HTR-8/SVneo (cell line): ENCODE measurements around the gene COQ8B.

Experiments used
- DNase-seq: peaks from one replicate; pipeline ENCODE4 v3.0.0; 2011; ENCODE audit warnings: low spot score, mixed read lengths; ENCODE audit not compliant: insufficient read length
- FAIRE-seq: peaks from 2 replicates; lab custom pipeline; 2011; peaks lifted over from hg19 to GRCh38; lab: Jason Lieb, UNC

COQ8B gene

GRCh38 chr19:40693896-40694295, 22.8 kb downstream of the COQ8B start:
- no peak for DNase-seq
- FAIRE-seq, result no peak

GRCh38 chr19:40693150-40693788, 23.4 kb downstream of the COQ8B start:
- no peak for DNase-seq
- FAIRE-seq, result no peak

- DNase-seq (no peak), FAIRE-seq (no peak)
Observed at GRCh38 chr19:40692212-40692551, 24.5 kb downstream of the COQ8B start.

GRCh38 chr19:40691421-40692211, 25.1 kb downstream of the COQ8B start:
- FAIRE-seq (no peak), DNase-seq (no peak)

- FAIRE-seq (peak; percentile 96), DNase-seq (peak; percentile 97)
Observed at GRCh38 chr19:40690693-40691420, 25.8 kb downstream of the COQ8B start.

- FAIRE-seq, result no peak
Observed at GRCh38 chr19:40690050-40690692, 26.5 kb downstream of the COQ8B start, which contains the start of gene NUMBL. TSS of gene NUMBL (minus strand) at chr19:40690651. CDS start at chr19:40690483, 168 bp downstream.

GRCh38 chr19:40689339-40690049, 27.2 kb downstream of the COQ8B start:
- FAIRE-seq, result no peak
- no peak for DNase-seq

More at GRCh38 chr19:40690050-40690692, 26.5 kb downstream of the COQ8B start, which contains the start of gene NUMBL:
- no peak for DNase-seq

GRCh38 chr19:40688987-40689338, 27.7 kb downstream of the COQ8B start:
- no peak for DNase-seq
- FAIRE-seq, result peak; percentile 89

GRCh38 chr19:40688309-40688708, 28.4 kb downstream of the COQ8B start:
- peak; percentile 73 for FAIRE-seq

GRCh38 chr19:40687525-40688016, 29.1 kb downstream of the COQ8B start:
- DNase-seq (no peak), FAIRE-seq (peak; percentile 46)

More at GRCh38 chr19:40688309-40688708, 28.4 kb downstream of the COQ8B start:
- DNase-seq, result no peak

- FAIRE-seq, result no peak
Observed at GRCh38 chr19:40686882-40687524, 29.7 kb downstream of the COQ8B start.

GRCh38 chr19:40685563-40685962, 31.1 kb downstream of the COQ8B start:
- no peak for DNase-seq
- peak; percentile 23 for FAIRE-seq

More at GRCh38 chr19:40686882-40687524, 29.7 kb downstream of the COQ8B start:
- DNase-seq, result no peak

- FAIRE-seq, result no peak
- no peak for DNase-seq
Observed at GRCh38 chr19:40685016-40685526, 31.6 kb downstream of the COQ8B start.

- FAIRE-seq (no peak), DNase-seq (no peak)
Observed at GRCh38 chr19:40684280-40684679, 32.4 kb downstream of the COQ8B start.

GRCh38 chr19:40683437-40683836, 33.2 kb downstream of the COQ8B start:
- no peak for FAIRE-seq
- no peak for DNase-seq

- DNase-seq (no peak), FAIRE-seq (no peak)
Observed at GRCh38 chr19:40682431-40682964, 34.2 kb downstream of the COQ8B start.

- FAIRE-seq, result no peak
- DNase-seq, result no peak
Observed at GRCh38 chr19:40681039-40681438, 35.6 kb downstream of the COQ8B start.

- no peak for DNase-seq
- FAIRE-seq, result no peak
Observed at GRCh38 chr19:40677156-40677555, 39.5 kb downstream of the COQ8B start.

GRCh38 chr19:40674291-40674690, 42.4 kb downstream of the COQ8B start:
- no peak for DNase-seq
- no peak for FAIRE-seq
